Panc1 (cell line): Measurements from ENCODE around the gene MAGI3. TPM values are rescaled to one million over a fixed set of nuclear protein-coding genes. Genes with fewer than 3 reads are reported as not detected.
"Not testable (repeated sequence)": the region's sequence is repeated elsewhere in the genome, so short reads cannot be mapped to it uniquely, and the experiment has no call there.

ENCODE experiments used
- ATAC-seq: fragments of 200-7000 bp; cut with Tn5 transposase; 2 replicates; pipeline ENCODE4 v1.9.1; 2020; ENCODE audit warnings: mild to moderate bottlenecking, moderate library complexity
- BruUV-seq: library from RNA; stranded (reverse); fragments of 400-500 nt; replicated peaks from 2 replicates; lab custom pipeline; 2021; lab: Mats Ljungman, UMichigan
- CTCF ChIA-PET: fragments of 300-600 bp; sonication (Branson Sonifier 250); formaldehyde crosslinking; loops from one replicate; lab custom pipeline; 2022; ENCODE audit warnings: antibody characterized with exemption; lab: Charles Lee
- POLR2A ChIA-PET: fragments of 300-600 bp; sonication (Branson Sonifier 250); formaldehyde crosslinking; loops from one replicate; lab custom pipeline; 2022; ENCODE audit warnings: antibody characterized with exemption; lab: Charles Lee
- DNase-seq: peaks from one replicate; pipeline ENCODE4 v3.0.0-alpha.2; 2010; ENCODE audit warnings: low read depth, low spot score
- H3K27ac ChIP-seq: 2 replicates; pipeline ENCODE4 v1.5.1; 2011; ENCODE audit warnings: mild to moderate bottlenecking, low read length, inconsistent platforms
- H3K27me3 ChIP-seq: fragments of 200-500 bp; sonication (Bioruptor generic); 2 replicates; pipeline ENCODE4 v1.6.0; 2014; ENCODE audit warnings: low read length, inconsistent platforms; ENCODE audit not compliant: control insufficient read depth, insufficient read depth
- H3K36me3 ChIP-seq: fragments of 200-500 bp; sonication (Bioruptor generic); 2 replicates; pipeline ENCODE4 v1.5.1; 2014; ENCODE audit warnings: inconsistent platforms, mild to moderate bottlenecking, low read length, moderate library complexity; ENCODE audit not compliant: control insufficient read depth, insufficient read depth
- H3K4me1 ChIP-seq: 2 replicates; pipeline ENCODE4 v1.5.1; 2011; ENCODE audit warnings: inconsistent platforms, mild to moderate bottlenecking, low read length, moderate library complexity; ENCODE audit not compliant: control insufficient read depth, insufficient read depth
- H3K4me3 ChIP-seq, 2 experiments: 2 replicates each; pipeline ENCODE4 v1.5.1; 2011 to 2012; ENCODE audit warnings: low read depth in 2 of 2, low read length in 2 of 2, mild to moderate bottlenecking in 2 of 2, inconsistent platforms in 1 of 2, moderate library complexity in 1 of 2
- H3K9me3 ChIP-seq: fragments of 200-500 bp; sonication (Bioruptor generic); 2 replicates; pipeline ENCODE4 v1.5.1; 2014; ENCODE audit warnings: low read depth, mild to moderate bottlenecking, inconsistent platforms, low read length, moderate library complexity; ENCODE audit not compliant: control insufficient read depth, insufficient read depth
- POLR2AphosphoS5 ChIP-seq: IDR thresholded peaks from 2 replicates; pipeline ENCODE4 v1.6.1; 2012; ENCODE audit warnings: mild to moderate bottlenecking, low read depth, low read length, moderate library complexity
- SIN3A ChIP-seq: IDR thresholded peaks from 2 replicates; pipeline ENCODE4 v1.6.1; 2012; ENCODE audit warnings: low read depth, mild to moderate bottlenecking, low read length, moderate library complexity, borderline replicate concordance; ENCODE audit not compliant: insufficient read depth
- TCF7L2 ChIP-seq: IDR thresholded peaks from 2 replicates; pipeline ENCODE4 v1.6.1; 2011; ENCODE audit warnings: mild to moderate bottlenecking, low read depth, low read length, inconsistent platforms
- in situ Hi-C: cut with HindIII; loops from 2 replicates; pipeline ENCODE4 v1.10.0; 2016; ENCODE audit warnings: low sequenced_read_pairs, low pct_unique_long_range_greater_than_20kb
- intact Hi-C: fragments of 100-400 bp; cut with micrococcal nuclease; formaldehyde crosslinking; loops from one replicate; pipeline ENCODE4 v1.10.0; 2022; ENCODE audit not compliant: unreplicated experiment
- total RNA-seq: library from RNA; stranded (reverse); gene quantifications from one replicate; pipeline ENCODE4 v1.2.1, GENCODE V29; 2021; ENCODE audit not compliant: unreplicated experiment
- TF ChIP-seq, protein P1 (sequence below), 2 experiments: IDR thresholded peaks; 2 replicates each; pipeline ENCODE4 v1.6.1; 2011 to 2012; ENCODE audit warnings: low read depth in 2 of 2, control low read depth in 1 of 2, low read length in 1 of 2, mild to moderate bottlenecking in 1 of 2, moderate library complexity in 1 of 2; ENCODE audit not compliant: insufficient read depth in 1 of 2
- TF ChIP-seq, protein P2 (sequence below): fragments of 450-650 bp; IDR thresholded peaks from 2 replicates; pipeline ENCODE4 v1.5.1; 2017; ENCODE audit warnings: mild to moderate bottlenecking

MAGI3 gene
- total RNA-seq, 1 experiment from 2014 or later: 10.9 TPM

DNA sequence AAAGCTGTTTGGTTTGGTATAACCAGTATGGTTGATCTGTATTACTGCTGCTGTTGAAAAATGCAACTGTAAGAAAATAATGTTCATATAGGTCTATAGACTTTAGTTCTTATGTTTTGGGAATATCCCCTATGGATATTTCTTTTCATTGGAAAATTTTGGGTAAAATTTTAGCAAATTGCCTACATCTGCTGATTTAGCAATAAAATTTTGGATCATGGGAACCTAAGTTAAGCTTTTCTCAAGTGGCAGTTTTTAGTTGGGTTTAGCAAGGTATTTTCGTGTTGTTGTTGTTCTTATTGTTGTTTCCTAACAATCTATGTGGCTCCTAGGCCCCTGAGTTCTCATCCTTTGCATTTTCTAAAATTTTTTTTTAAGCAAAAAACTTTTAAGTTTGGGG, 201.9 kb downstream of the MAGI3 start:
- no peaks in the 10 kb centered on the region for H3K4me1 ChIP-seq
- no peaks in the 10 kb centered on the region for H3K36me3 ChIP-seq
- no peaks in the 10 kb centered on the region for H3K9me3 ChIP-seq
- DNase-seq: no peak
- no peak overlapping the region for H3K4me3 ChIP-seq
- no peak for ATAC-seq
- TF ChIP-seq, protein P1, sequence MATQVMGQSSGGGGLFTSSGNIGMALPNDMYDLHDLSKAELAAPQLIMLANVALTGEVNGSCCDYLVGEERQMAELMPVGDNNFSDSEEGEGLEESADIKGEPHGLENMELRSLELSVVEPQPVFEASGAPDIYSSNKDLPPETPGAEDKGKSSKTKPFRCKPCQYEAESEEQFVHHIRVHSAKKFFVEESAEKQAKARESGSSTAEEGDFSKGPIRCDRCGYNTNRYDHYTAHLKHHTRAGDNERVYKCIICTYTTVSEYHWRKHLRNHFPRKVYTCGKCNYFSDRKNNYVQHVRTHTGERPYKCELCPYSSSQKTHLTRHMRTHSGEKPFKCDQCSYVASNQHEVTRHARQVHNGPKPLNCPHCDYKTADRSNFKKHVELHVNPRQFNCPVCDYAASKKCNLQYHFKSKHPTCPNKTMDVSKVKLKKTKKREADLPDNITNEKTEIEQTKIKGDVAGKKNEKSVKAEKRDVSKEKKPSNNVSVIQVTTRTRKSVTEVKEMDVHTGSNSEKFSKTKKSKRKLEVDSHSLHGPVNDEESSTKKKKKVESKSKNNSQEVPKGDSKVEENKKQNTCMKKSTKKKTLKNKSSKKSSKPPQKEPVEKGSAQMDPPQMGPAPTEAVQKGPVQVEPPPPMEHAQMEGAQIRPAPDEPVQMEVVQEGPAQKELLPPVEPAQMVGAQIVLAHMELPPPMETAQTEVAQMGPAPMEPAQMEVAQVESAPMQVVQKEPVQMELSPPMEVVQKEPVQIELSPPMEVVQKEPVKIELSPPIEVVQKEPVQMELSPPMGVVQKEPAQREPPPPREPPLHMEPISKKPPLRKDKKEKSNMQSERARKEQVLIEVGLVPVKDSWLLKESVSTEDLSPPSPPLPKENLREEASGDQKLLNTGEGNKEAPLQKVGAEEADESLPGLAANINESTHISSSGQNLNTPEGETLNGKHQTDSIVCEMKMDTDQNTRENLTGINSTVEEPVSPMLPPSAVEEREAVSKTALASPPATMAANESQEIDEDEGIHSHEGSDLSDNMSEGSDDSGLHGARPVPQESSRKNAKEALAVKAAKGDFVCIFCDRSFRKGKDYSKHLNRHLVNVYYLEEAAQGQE (IDR thresholded peaks at IDR 0.05; ENCODE audit: insufficient read depth in 1 of 2, low read depth in 2 of 2, low read length in 1 of 2): no peak
- TF ChIP-seq SIN3A (no peak), TCF7L2 (no peak), POLR2AphosphoS5 (no peak)
- TF ChIP-seq, protein P2, sequence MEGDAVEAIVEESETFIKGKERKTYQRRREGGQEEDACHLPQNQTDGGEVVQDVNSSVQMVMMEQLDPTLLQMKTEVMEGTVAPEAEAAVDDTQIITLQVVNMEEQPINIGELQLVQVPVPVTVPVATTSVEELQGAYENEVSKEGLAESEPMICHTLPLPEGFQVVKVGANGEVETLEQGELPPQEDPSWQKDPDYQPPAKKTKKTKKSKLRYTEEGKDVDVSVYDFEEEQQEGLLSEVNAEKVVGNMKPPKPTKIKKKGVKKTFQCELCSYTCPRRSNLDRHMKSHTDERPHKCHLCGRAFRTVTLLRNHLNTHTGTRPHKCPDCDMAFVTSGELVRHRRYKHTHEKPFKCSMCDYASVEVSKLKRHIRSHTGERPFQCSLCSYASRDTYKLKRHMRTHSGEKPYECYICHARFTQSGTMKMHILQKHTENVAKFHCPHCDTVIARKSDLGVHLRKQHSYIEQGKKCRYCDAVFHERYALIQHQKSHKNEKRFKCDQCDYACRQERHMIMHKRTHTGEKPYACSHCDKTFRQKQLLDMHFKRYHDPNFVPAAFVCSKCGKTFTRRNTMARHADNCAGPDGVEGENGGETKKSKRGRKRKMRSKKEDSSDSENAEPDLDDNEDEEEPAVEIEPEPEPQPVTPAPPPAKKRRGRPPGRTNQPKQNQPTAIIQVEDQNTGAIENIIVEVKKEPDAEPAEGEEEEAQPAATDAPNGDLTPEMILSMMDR: no peak
- no peaks in the 10 kb centered on the region for H3K27me3 ChIP-seq
- no TSS peak for BruUV-seq
- ChIA-PET CTCF (no interaction called here), POLR2A (no interaction called here)
- in situ Hi-C loops (no loop called here), intact Hi-C loops (no loop called here)
- no peak overlapping the region for H3K27ac ChIP-seq

DNA sequence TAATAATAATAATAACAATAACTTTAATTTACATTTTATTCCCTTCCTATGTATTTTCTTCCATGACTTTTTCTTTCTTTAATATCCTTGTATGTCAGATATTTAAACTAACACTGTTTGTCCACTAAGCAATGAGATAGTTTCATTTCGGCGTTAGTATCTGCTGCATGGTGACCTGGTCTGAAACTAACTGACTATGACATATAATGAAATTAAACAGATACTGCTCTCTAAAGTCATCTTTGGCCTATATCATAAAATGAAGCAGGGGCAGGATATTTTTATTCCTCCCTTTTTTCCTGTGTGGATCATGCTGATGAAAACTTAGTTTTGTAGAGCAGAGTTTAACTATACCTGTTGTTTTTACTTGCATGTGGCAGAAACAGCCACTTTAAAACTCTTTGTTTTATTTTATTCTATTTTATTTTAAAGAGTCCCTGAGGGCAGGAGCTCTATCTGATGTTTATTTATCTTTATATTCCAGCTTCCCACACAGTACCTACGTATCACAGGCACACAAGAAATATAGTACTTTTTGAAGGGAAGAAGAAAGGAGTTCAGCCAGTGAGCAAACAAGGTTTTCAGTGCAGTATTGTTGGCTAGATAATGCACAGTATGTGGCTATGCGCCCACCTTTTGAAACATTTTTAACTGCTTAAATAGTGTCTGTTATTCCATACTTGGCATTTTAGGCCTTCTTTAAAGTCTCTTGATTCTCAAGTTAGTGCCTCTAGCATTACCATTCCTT, 203.4 kb downstream of the MAGI3 start:
- no peak overlapping the region for H3K27ac ChIP-seq
- H3K4me1 ChIP-seq: no peaks in the 10 kb centered on the region
- CTCF ChIA-PET: no interaction called here
- in situ Hi-C loops: no loop called here
- TF ChIP-seq, protein P2: no peak
- TF ChIP-seq SIN3A: no peak
- no peak for TF ChIP-seq POLR2AphosphoS5
- TF ChIP-seq, protein P1 (IDR thresholded peaks at IDR 0.05; ENCODE audit: insufficient read depth in 1 of 2, low read depth in 2 of 2, low read length in 1 of 2): no peak
- no peak for TF ChIP-seq TCF7L2
- no TSS peak for BruUV-seq
- H3K4me3 ChIP-seq: no peak overlapping the region
- intact Hi-C loops: no loop called here
- no peak for ATAC-seq
- no peaks in the 10 kb centered on the region for H3K36me3 ChIP-seq
- POLR2A ChIA-PET: no interaction called here
- DNase-seq: no peak
- no peaks in the 10 kb centered on the region for H3K27me3 ChIP-seq
- 0 out of 2 replicates have a peak, but pooled peaks cover 3% of the 10 kb centered on the region for H3K9me3 ChIP-seq

DNA sequence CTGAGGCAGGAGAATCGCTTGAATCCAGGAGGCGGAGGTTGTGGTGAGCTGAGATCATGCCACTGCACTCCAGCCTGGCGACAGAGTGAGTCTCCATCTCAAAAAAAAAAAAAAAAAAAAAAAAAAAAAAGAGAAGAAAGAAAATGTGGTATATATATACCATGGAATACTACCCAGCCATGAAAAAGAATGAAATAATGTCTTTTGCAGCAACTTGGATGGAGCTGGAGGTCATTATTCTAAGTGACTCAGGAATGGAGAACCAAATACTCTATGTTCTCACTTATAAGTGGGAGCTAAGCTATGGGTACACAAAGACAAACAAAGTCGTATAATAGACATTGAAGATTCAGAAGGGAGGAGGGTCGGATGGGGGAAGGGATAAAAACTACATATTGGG, 214.2 kb downstream of the MAGI3 start:
- H3K27me3 ChIP-seq, POLR2A ChIA-PET, H3K4me1 ChIP-seq, CTCF ChIA-PET, BruUV-seq, H3K4me3 ChIP-seq, DNase-seq, in situ Hi-C loops, intact Hi-C loops, H3K27ac ChIP-seq, ATAC-seq, H3K36me3 ChIP-seq, H3K9me3 ChIP-seq: not testable (repeated sequence)
